ENCODE results near the gene CDH6.

DNA sequence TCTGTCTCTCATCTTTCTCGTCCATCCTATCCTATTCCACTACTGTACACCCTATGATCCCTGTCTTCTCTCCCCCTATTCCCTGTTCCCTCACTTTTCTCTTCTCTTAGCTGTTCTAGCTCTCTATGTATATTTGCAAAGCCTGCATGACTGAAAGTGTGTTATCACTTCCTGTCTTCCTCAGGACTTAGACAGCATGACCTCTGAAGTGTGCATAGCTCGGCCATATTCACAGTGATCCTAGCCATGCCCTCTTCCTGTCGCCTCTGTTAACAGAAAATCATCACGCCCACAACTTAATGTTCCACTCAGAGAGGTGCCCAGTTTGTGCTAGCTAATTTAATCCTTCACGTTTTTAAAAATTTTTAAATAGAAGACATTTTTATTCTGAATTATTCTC lies 35.8 kb upstream of the CDH6 start:
- TF ChIP-seq, protein P1, sequence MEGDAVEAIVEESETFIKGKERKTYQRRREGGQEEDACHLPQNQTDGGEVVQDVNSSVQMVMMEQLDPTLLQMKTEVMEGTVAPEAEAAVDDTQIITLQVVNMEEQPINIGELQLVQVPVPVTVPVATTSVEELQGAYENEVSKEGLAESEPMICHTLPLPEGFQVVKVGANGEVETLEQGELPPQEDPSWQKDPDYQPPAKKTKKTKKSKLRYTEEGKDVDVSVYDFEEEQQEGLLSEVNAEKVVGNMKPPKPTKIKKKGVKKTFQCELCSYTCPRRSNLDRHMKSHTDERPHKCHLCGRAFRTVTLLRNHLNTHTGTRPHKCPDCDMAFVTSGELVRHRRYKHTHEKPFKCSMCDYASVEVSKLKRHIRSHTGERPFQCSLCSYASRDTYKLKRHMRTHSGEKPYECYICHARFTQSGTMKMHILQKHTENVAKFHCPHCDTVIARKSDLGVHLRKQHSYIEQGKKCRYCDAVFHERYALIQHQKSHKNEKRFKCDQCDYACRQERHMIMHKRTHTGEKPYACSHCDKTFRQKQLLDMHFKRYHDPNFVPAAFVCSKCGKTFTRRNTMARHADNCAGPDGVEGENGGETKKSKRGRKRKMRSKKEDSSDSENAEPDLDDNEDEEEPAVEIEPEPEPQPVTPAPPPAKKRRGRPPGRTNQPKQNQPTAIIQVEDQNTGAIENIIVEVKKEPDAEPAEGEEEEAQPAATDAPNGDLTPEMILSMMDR (IDR thresholded peaks at IDR 0.05) = no peak
- no peak for TF ChIP-seq EZH2 (IDR thresholded peaks at IDR 0.05)
- no peak for TF ChIP-seq EZH2phosphoT487 (IDR thresholded peaks at IDR 0.05)
